ENCODE results near the gene NKAIN4. TPM values are rescaled to one million over a fixed set of nuclear protein-coding genes. Genes with fewer than 3 reads are reported as not detected.
"Not testable (repeated sequence)": the region's sequence is repeated elsewhere in the genome, so short reads cannot be mapped to it uniquely, and the experiment has no call there.

NKAIN4 gene
- total RNA-seq, 1 experiment from 2014 or later, result not detected

DNA sequence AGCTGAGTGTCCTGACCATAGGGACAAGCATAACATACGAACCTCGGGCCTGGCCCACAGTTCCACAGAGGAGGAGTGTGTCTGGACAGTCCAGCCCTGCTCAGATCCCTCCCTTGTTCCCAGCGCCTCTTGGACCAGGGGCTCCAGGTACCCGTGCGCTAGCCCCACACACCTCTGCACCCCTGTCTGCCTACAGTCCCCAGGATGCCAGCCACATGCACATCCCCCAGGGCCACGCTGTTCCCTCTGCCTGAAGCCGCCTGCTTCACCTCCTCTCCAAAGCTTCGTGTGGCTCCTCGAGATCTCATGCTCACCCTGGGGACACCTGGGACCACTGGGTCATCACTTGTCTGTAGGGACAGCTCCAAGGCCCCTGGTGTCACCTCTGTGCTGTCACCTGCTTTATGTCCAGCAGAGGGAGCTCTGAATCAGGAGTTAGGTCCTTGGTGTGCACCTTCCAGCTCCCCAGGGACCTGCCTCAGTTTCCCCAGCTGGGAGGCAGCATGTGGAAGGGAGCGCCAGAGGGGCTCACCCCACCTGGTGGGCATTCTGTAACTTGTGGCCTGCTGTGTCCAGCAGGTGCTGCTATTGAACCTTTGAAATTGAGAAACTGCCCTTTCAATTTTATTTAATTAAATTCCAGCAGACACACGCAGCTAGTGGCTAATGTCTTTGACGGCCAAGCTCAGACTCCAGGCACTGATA is 31.0 kb downstream of the NKAIN4 start:
- POLR2A ChIA-PET (ENCODE audit: unreplicated experiment), result interaction anchor here (0.5 kb wide), 1 partner anchor 25 kb away, joined by 3 read pairs; no protein-coding TSS in a partner anchor
- DNase-seq (peak; percentile 61), ATAC-seq (peak; percentile 59)
- Histone ChIP-seq H3K4me2 (ENCODE audit: low read length) (no peak overlapping the region), H3K27me3 (ENCODE audit: low read length) (no peaks in the 10 kb centered on the region), H4K20me1 (ENCODE audit: low read length) (no peaks in the 10 kb centered on the region), H3K27ac (ENCODE audit: low read length) (no peak overlapping the region), H2AFZ (ENCODE audit: low read length) (no peak overlapping the region), H3K9me3 (ENCODE audit: low read length) (no peaks in the 10 kb centered on the region), H3F3A (ENCODE audit: low read length, unreplicated experiment) (no peaks in the 10 kb centered on the region), H3K9me2 (replicated peaks; ENCODE audit: low read length) (no peaks in the 10 kb centered on the region), H3K4me3 (ENCODE audit: low read length) (no peak overlapping the region), H3K36me3 (ENCODE audit: low read depth, low read length) (no peaks in the 10 kb centered on the region), H3K79me2 (ENCODE audit: low read length) (no peaks in the 10 kb centered on the region), H3K4me1 (ENCODE audit: insufficient read depth, low read length) (peaks cover 9% of the 10 kb centered on the region; the same call in 1 of the 2 replicates), H3K9ac (ENCODE audit: low read length) (no peak overlapping the region)
- no TSS peak for BruUV-seq (replicated peaks)
- TF ChIP-seq EZH2 (IDR thresholded peaks at IDR 0.05; ENCODE audit: low read length, unreplicated experiment), result no peak
- TF ChIP-seq, protein P1, sequence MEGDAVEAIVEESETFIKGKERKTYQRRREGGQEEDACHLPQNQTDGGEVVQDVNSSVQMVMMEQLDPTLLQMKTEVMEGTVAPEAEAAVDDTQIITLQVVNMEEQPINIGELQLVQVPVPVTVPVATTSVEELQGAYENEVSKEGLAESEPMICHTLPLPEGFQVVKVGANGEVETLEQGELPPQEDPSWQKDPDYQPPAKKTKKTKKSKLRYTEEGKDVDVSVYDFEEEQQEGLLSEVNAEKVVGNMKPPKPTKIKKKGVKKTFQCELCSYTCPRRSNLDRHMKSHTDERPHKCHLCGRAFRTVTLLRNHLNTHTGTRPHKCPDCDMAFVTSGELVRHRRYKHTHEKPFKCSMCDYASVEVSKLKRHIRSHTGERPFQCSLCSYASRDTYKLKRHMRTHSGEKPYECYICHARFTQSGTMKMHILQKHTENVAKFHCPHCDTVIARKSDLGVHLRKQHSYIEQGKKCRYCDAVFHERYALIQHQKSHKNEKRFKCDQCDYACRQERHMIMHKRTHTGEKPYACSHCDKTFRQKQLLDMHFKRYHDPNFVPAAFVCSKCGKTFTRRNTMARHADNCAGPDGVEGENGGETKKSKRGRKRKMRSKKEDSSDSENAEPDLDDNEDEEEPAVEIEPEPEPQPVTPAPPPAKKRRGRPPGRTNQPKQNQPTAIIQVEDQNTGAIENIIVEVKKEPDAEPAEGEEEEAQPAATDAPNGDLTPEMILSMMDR (conservative IDR thresholded peaks at IDR 0.05; ENCODE audit: low read depth, low read length), result peak; percentile 95
- intact Hi-C loops (cut with micrococcal nuclease), result loop anchor here (1.0 kb wide), 1 partner anchor 28 kb away; no protein-coding TSS in a partner anchor
- CTCF ChIA-PET, result interaction anchor here (0.5 to 2.5 kb wide), 15 partner anchors 8 to 688 kb away, joined by 3 to 15 read pairs (median 4); no protein-coding TSS in a partner anchor

DNA sequence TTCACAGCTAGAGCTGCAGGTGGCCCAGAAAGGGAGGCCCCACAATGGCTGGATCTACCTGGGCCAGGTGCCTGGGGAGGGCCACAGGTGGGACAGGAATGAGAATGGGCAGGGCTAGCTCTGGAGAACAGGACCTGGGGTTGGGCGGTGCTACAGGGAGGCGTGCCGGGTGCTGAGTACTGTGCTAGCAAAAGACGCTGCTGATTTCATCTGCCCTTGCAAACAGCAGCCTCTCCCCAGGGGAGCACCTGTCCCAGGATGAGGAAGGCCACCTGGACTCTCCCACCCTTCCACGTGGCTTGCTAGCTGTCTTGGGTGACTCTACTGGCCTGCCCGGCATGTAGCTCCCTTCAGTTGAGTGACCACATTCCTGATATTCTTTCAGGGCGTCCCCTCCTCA is 31.7 kb downstream of the NKAIN4 start:
- H3K4me1 ChIP-seq (ENCODE audit: insufficient read depth, low read length), result peaks cover 9% of the 10 kb centered on the region; the same call in 1 of the 2 replicates
- no peaks in the 10 kb centered on the region for H3K36me3 ChIP-seq (ENCODE audit: low read depth, low read length)
- H3K9ac ChIP-seq (ENCODE audit: low read length), result no peak overlapping the region
- H3K27me3 ChIP-seq (ENCODE audit: low read length), result no peaks in the 10 kb centered on the region
- ATAC-seq (no peak), DNase-seq (peak; percentile 29)
- H3K4me3 ChIP-seq (ENCODE audit: low read length), result no peak overlapping the region
- H3K4me2 ChIP-seq (ENCODE audit: low read length), result no peak overlapping the region
- no peaks in the 10 kb centered on the region for H3K9me3 ChIP-seq (ENCODE audit: low read length)
- H3K79me2 ChIP-seq (ENCODE audit: low read length), result no peaks in the 10 kb centered on the region
- no peaks in the 10 kb centered on the region for H3K9me2 ChIP-seq (replicated peaks; ENCODE audit: low read length)
- BruUV-seq (replicated peaks), result no TSS peak
- H4K20me1 ChIP-seq (ENCODE audit: low read length), result no peaks in the 10 kb centered on the region
- H3K27ac ChIP-seq (ENCODE audit: low read length), result no peak overlapping the region
- intact Hi-C loops (cut with micrococcal nuclease), result no loop called here
- ChIA-PET CTCF (interaction anchor here (0.6 to 2.3 kb wide), 4 partner anchors 10 to 99 kb away, joined by 4 to 14 read pairs (median 8); no protein-coding TSS in a partner anchor), POLR2A (ENCODE audit: unreplicated experiment) (interaction anchor here (0.5 kb wide), 1 partner anchor 26 kb away, joined by 3 read pairs; no protein-coding TSS in a partner anchor)
- no peak overlapping the region for H2AFZ ChIP-seq (ENCODE audit: low read length)
- H3F3A ChIP-seq (ENCODE audit: low read length, unreplicated experiment), result no peaks in the 10 kb centered on the region
- TF ChIP-seq EZH2 (IDR thresholded peaks at IDR 0.05; ENCODE audit: low read length, unreplicated experiment) (no peak), EZH2phosphoT487 (IDR thresholded peaks at IDR 0.05; ENCODE audit: borderline replicate concordance, low read length) (no peak)
- TF ChIP-seq, protein P1 (conservative IDR thresholded peaks at IDR 0.05; ENCODE audit: low read depth, low read length), result no peak

DNA sequence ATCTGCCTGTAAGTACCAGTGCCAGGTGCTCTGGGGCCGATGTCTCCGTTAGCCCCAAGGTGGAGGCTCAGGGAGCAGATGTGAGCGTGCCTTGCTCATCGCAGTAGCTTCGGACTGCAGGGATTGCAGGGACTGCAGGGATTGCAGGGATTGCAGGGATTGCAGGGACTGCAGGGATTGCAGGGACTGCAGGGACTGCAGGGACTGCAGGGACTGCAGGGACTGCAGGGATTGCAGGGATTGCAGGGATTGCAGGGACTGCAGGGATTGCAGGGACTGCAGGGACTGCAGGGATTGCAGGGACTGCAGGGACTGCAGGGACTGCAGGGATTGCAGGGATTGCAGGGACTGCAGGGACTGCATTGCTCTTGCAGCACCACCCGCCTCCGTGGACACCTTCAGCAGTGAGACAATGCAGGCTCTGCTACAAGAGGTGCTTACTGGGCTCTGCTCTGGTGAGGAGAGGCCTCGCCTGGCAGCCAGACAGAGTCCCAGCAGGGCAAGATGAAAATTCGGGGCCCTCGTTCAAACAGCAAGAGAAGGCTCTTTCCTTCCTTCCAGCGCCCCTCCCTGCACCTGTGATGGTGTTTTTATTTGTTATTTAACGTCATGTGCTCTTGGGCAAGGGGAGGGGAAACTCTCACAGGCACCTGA is 32.7 kb downstream of the NKAIN4 start:
- H3K9me2 ChIP-seq (replicated peaks; ENCODE audit: low read length); H3K4me2 ChIP-seq (ENCODE audit: low read length); ATAC-seq; H3K9me3 ChIP-seq (ENCODE audit: low read length); H3K27ac ChIP-seq (ENCODE audit: low read length); H3K27me3 ChIP-seq (ENCODE audit: low read length); DNase-seq; H3K4me3 ChIP-seq (ENCODE audit: low read length); intact Hi-C loops (cut with micrococcal nuclease); H3K9ac ChIP-seq (ENCODE audit: low read length); H3K79me2 ChIP-seq (ENCODE audit: low read length); H3K36me3 ChIP-seq (ENCODE audit: low read depth, low read length); H4K20me1 ChIP-seq (ENCODE audit: low read length); H3F3A ChIP-seq (ENCODE audit: low read length, unreplicated experiment); POLR2A ChIA-PET (ENCODE audit: unreplicated experiment); BruUV-seq (replicated peaks); H2AFZ ChIP-seq (ENCODE audit: low read length); CTCF ChIA-PET: not testable (repeated sequence)
- peaks cover 14% of the 10 kb centered on the region for H3K4me1 ChIP-seq (ENCODE audit: insufficient read depth, low read length)
